Esophagus muscularis mucosa (tissue), 4 donors: ENCODE results near the gene LKAAEAR1. TPM values are rescaled to one million over a fixed set of nuclear protein-coding genes. Genes with fewer than 3 reads are reported as not detected.

Experiments used
- DNase-seq: peaks from one replicate; pipeline ENCODE4 v3.0.0-alpha.2; 2017; ENCODE audit errors: extremely low spot score
- H3K27ac ChIP-seq, 4 donors: fragments of 200-600 bp; sonication (generic); replicated peaks in 1 of 4; 1 replicate in 3 of 4; 2 replicates in 1 of 4; pipeline ENCODE4 v1.5.1; 2016 to 2019; ENCODE audit warnings: mild to moderate bottlenecking in 1 of 4
- H3K27me3 ChIP-seq, 4 donors: fragments of 200-600 bp; sonication (generic); one replicate each; pipeline versions ENCODE4 v1.5.1 to v1.6.0; 2016 to 2019
- H3K36me3 ChIP-seq, 4 donors: fragments of 200-600 bp; sonication (generic); one replicate each; pipeline ENCODE4 v1.5.1; 2016 to 2019
- H3K4me1 ChIP-seq, 4 donors: fragments of 200-600 bp; sonication (generic); one replicate each; pipeline ENCODE4 v1.5.1; 2016 to 2019
- H3K4me3 ChIP-seq, 4 donors: fragments of 200-600 bp; sonication (generic); 1 replicate in 2 of 4; 2 replicates in 2 of 4; pipeline ENCODE4 v1.5.1; 2016 to 2019; ENCODE audit warnings: mild to moderate bottlenecking in 4 of 4, moderate library complexity in 1 of 4
- H3K9me3 ChIP-seq, 4 donors: fragments of 200-600 bp; sonication (generic); 1 replicate in 3 of 4; 2 replicates in 1 of 4; pipeline ENCODE4 v1.5.1; 2016 to 2019
- EP300 ChIP-seq: sonication (generic); formaldehyde crosslinking; IDR thresholded peaks from one replicate; pipeline ENCODE4 v1.6.1; 2017; ENCODE audit warnings: antibody characterized with exemption
- POLR2A ChIP-seq: fragments of 450-650 bp; IDR thresholded peaks from one replicate; pipeline ENCODE4 v1.6.1; 2017; ENCODE audit warnings: antibody characterized with exemption, moderate library complexity, mild to moderate bottlenecking, low read depth
- POLR2AphosphoS5 ChIP-seq, 2 donors: sonication (generic); formaldehyde crosslinking; IDR thresholded peaks; one replicate each; pipeline ENCODE4 v1.6.1; 2017; ENCODE audit warnings: antibody characterized with exemption in 2 of 2
- WGBS: methylation state at CpG from one replicate; pipeline ENCODE4 v1.1.5; 2018; 5-methylcytosine and 5-hydroxymethylcytosine counted together
- intact Hi-C: fragments of 100-400 bp; cut with DNase I; formaldehyde crosslinking; loops from one replicate; pipeline ENCODE4 v1.15.1; 2023
- total RNA-seq, 4 donors: library from RNA; depleted of rRNA; stranded (reverse); fragments of >200 nt; gene quantifications; one replicate each; pipeline versions ENCODE4 v1.1.0 to v1.2.1, GENCODE V29; 2016
- TF ChIP-seq, protein P1 (sequence below), 3 experiments: fragments of 200-600 bp in 2 of 3; fragments of 450-650 bp in 1 of 3; sonication (generic) in 2 of 3; IDR thresholded peaks; one replicate each; pipeline ENCODE4 v1.5.1; 2017 to 2019; ENCODE audit warnings: antibody characterized with exemption in 3 of 3, mild to moderate bottlenecking in 2 of 3, moderate library complexity in 1 of 3

LKAAEAR1 gene
- total RNA-seq, 4 donors from 2014 or later = not detected

DNA sequence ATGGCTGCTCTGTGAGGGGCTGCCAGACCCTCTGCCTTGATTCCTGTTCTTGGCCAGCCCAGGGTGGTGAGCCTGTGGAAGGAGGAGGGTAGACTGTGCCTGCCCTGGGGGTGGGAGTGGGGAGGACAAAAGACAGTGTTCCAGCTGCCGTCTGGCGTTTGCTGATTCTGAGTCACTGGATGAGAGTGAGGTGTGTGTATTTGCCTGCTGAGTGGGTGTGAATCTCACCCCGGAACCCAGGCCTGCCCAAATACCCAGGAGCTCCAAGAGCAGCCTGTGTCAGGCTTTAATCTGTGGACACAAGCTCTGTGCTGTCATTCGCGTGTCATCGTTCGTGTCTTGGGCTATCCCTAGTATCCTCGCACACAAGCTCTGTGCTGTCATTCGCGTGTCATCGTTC, 2.6 kb upstream of the LKAAEAR1 start:
- Histone ChIP-seq H3K4me1 (peaks cover 10 to 28% (median 23%) of the 10 kb centered on the region in 4 donors), H3K27me3 (peaks cover 0 to 72% (median 16%) of the 10 kb centered on the region in 4 donors), H3K9me3 (no peaks in the 10 kb centered on the region), H3K27ac (no peak overlapping the region), H3K36me3 (no peaks in the 10 kb centered on the region), H3K4me3 (no peak overlapping the region)
- intact Hi-C loops = no loop called here
- 80% methylated on average over 5 of the region's 11 CpGs for WGBS
- TF ChIP-seq EP300 (no peak), POLR2A (no peak), POLR2AphosphoS5 (IDR thresholded peaks at IDR 0.05) (no peak)
- TF ChIP-seq, protein P1, sequence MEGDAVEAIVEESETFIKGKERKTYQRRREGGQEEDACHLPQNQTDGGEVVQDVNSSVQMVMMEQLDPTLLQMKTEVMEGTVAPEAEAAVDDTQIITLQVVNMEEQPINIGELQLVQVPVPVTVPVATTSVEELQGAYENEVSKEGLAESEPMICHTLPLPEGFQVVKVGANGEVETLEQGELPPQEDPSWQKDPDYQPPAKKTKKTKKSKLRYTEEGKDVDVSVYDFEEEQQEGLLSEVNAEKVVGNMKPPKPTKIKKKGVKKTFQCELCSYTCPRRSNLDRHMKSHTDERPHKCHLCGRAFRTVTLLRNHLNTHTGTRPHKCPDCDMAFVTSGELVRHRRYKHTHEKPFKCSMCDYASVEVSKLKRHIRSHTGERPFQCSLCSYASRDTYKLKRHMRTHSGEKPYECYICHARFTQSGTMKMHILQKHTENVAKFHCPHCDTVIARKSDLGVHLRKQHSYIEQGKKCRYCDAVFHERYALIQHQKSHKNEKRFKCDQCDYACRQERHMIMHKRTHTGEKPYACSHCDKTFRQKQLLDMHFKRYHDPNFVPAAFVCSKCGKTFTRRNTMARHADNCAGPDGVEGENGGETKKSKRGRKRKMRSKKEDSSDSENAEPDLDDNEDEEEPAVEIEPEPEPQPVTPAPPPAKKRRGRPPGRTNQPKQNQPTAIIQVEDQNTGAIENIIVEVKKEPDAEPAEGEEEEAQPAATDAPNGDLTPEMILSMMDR (IDR thresholded peaks at IDR 0.05) = no peak
- no peak for DNase-seq

DNA sequence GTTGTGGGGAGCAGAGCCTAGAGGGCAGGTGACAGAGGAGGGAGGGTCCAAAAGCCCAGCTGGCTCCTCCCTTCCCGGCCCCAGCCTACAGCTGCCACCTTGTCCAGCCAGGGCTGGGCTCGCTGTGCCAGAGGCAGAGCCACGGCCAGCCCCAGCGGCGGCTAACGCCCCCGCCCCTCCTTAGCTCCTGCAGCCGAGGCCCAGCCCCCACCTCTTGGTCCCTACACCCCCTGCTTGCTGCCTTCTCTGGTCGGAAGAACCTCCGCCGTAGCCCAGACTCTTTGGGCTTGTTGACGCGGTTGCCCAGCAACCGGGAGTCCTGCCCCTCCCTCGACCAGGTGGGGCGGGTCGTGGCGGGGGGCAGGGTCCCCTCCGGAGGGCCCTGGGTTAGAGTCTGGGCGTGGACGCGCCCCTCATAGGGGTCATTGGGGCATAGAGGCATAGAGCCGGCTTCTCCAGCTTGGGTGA, 521 bp upstream of the LKAAEAR1 start:
- no peak overlapping the region for H3K27ac ChIP-seq
- intact Hi-C loops = loop anchor here (5.0 kb wide), 1 partner anchor 38 kb away; no protein-coding TSS in a partner anchor
- H3K4me3 ChIP-seq = no peak overlapping the region
- 10% methylated on average over 2 of the region's 23 CpGs for WGBS
- TF ChIP-seq, protein P1 (IDR thresholded peaks at IDR 0.05) = no peak
- no peak for DNase-seq
- H3K4me1 ChIP-seq = peaks cover 17 to 35% (median 31%) of the 10 kb centered on the region in 4 donors
- no peaks in the 10 kb centered on the region for H3K9me3 ChIP-seq
- no peaks in the 10 kb centered on the region for H3K36me3 ChIP-seq
- peaks cover 0 to 68% (median 16%) of the 10 kb centered on the region in 4 donors for H3K27me3 ChIP-seq

DNA sequence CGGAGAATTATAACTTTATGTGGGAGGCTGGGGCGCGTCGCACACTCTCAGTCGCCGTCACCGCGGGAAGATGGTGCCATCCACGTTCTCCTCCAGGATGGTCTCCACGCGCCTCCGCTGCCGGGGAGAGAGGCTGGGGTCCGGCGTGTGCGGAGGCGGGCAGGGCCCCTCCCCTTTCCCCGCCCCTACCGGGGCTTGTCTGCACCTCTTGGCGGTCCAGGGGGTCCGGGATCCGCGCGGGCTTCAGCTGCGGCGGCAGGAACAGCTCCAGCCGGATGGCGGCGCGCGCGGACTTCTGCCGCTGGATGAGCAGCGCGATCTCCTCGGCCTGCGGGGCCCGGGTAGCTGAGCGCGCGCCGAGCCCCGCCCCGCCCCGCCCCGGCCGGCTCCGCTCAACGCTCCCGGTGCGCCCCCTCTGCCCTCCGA, 807 bp downstream of the LKAAEAR1 start:
- intact Hi-C loops = loop anchor here (5.0 kb wide), 1 partner anchor 39 kb away; no protein-coding TSS in a partner anchor
- 0% methylated on average over 15 of the region's 52 CpGs for WGBS
- H3K36me3 ChIP-seq = no peaks in the 10 kb centered on the region
- TF ChIP-seq, protein P1 (IDR thresholded peaks at IDR 0.05) = peak; percentile 60 to 63 (median 62)
- TF ChIP-seq EP300 = no peak
- H3K27me3 ChIP-seq = peaks cover 0 to 55% (median 16%) of the 10 kb centered on the region in 4 donors
- DNase-seq = no peak
- H3K9me3 ChIP-seq = no peaks in the 10 kb centered on the region
- no peak overlapping the region for H3K27ac ChIP-seq
- H3K4me3 ChIP-seq = peak overlapping the region; percentile 58 to 74 (median 58)
- H3K4me1 ChIP-seq = peaks cover 27 to 47% (median 43%) of the 10 kb centered on the region in 4 donors

DNA sequence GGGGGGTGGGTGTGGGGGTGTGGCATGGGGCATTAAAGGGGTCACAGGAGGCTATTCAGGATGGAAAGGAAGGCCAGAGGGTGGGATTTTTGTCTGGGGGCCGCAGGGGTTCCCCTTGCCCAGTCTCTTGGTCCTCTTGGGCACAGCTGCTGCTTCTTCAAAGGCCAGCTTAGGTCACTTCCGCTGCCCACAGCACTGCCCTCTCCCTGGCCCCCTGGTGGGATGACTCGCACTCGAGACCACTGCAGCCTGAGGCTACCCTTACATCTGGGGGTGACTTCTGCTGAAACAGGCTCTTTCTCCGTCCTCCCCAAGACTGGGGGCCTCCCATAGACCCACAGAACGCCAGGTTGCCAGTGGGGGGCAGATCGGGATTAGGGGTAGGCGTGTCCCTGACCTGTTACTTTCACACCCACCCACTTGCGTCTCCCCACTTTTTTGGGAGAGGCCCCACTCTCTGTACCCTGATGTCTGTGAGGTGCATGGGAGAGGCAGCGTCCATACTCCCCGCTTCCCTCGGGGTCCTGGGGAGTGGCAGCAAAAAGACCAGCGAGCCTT, 1.3 kb downstream of the LKAAEAR1 start:
- Histone ChIP-seq H3K36me3 (no peaks in the 10 kb centered on the region), H3K4me1 (peaks cover 32 to 52% (median 48%) of the 10 kb centered on the region in 4 donors), H3K27me3 (peaks cover 0 to 50% (median 16%) of the 10 kb centered on the region in 4 donors), H3K4me3 (peak overlapping the region; percentile 58 to 74 (median 58)), H3K27ac (no peak overlapping the region), H3K9me3 (no peaks in the 10 kb centered on the region)
- intact Hi-C loops = loop anchor here (5.0 kb wide), 1 partner anchor 39 kb away; no protein-coding TSS in a partner anchor
- DNase-seq = no peak
- TF ChIP-seq POLR2AphosphoS5 (IDR thresholded peaks at IDR 0.05) (no peak), POLR2A (no peak), EP300 (no peak)
- TF ChIP-seq, protein P1 (IDR thresholded peaks at IDR 0.05) = no peak
- 26% methylated on average over 11 of the region's 13 CpGs for WGBS
